Transverse colon (tissue), 4 donors: ENCODE results near the gene PGAP2. TPM values are rescaled to one million over a fixed set of nuclear protein-coding genes. Genes with fewer than 3 reads are reported as not detected.

Experiments
- DNase-seq: peaks from one replicate; pipeline ENCODE4 v3.0.0-alpha.2; 2019
- H3K27ac ChIP-seq, 4 donors: fragments of 200-600 bp; sonication (generic); 2 replicates each; pipeline ENCODE4 v1.5.1; 2016 to 2018; ENCODE audit warnings: inconsistent platforms in 4 of 4
- H3K27me3 ChIP-seq: fragments of 200-600 bp; sonication (generic); 2 replicates; pipeline ENCODE4 v1.5.1; 2017; ENCODE audit warnings: inconsistent platforms
- H3K36me3 ChIP-seq, 4 donors: fragments of 200-600 bp; sonication (generic); 2 replicates each; pipeline ENCODE4 v1.5.1; 2017 to 2019; ENCODE audit warnings: inconsistent platforms in 4 of 4
- H3K4me1 ChIP-seq, 4 donors: fragments of 200-600 bp; sonication (generic); 2 replicates each; pipeline ENCODE4 v1.5.1; 2017 to 2020; ENCODE audit warnings: inconsistent platforms in 4 of 4
- H3K4me3 ChIP-seq, 4 donors: fragments of 200-600 bp; sonication (generic); 1 replicate in 1 of 4; 2 replicates in 3 of 4; pipeline versions ENCODE4 v1.5.1 to v1.6.1; 2017 to 2019; ENCODE audit warnings: inconsistent platforms in 4 of 4
- H3K9me3 ChIP-seq, 2 donors: fragments of 200-600 bp; sonication (generic); 2 replicates each; pipeline ENCODE4 v1.5.1; 2017 to 2019; ENCODE audit warnings: inconsistent platforms in 2 of 2
- EP300 ChIP-seq: sonication (generic); formaldehyde crosslinking; IDR thresholded peaks from one replicate; pipeline ENCODE4 v1.6.1; 2017; ENCODE audit warnings: antibody characterized with exemption, low read depth
- POLR2A ChIP-seq: fragments of 450-650 bp; IDR thresholded peaks from one replicate; pipeline ENCODE4 v1.6.1; 2016; ENCODE audit warnings: antibody characterized with exemption, mild to moderate bottlenecking, moderate library complexity
- POLR2AphosphoS5 ChIP-seq, 3 donors: sonication (generic); formaldehyde crosslinking; IDR thresholded peaks; one replicate each; pipeline ENCODE4 v1.6.1; 2016; ENCODE audit warnings: antibody characterized with exemption in 3 of 3
- WGBS, 2 donors: methylation state at CpG; one replicate each; pipeline ENCODE4 v1.1.5; 2018; ENCODE audit warnings: low coverage in 1 of 2; 5-methylcytosine and 5-hydroxymethylcytosine counted together
- in situ Hi-C, 4 donors: fragments of 200-750 bp; cut with MboI; loops; one replicate each; pipeline versions ENCODE4 v1.15.0 to v1.15.1; 2017; ENCODE audit warnings: low sequenced_read_pairs in 3 of 4, low pct_ligation_motif_present in 1 of 4, low pct_unique_long_range_greater_than_20kb in 1 of 4
- intact Hi-C: fragments of 100-400 bp; cut with DNase I; formaldehyde crosslinking; loops from one replicate; pipeline ENCODE4 v1.15.1; 2023; ENCODE audit warnings: low total_unique reads
- small RNA-seq, 4 donors: library from RNA; depleted of rRNA; stranded (forward); fragments of <200 nt; gene quantifications; one replicate each; pipeline ENCODE3, GENCODE V24; 2016
- total RNA-seq, 4 donors: library from RNA; depleted of rRNA; stranded (reverse); fragments of >200 nt; gene quantifications; one replicate each; pipeline ENCODE4 v1.1.0, GENCODE V29; 2016
- TF ChIP-seq, protein P1 (sequence below), 5 experiments: fragments of 200-600 bp in 3 of 5; fragments of 450-650 bp in 2 of 5; sonication (generic) in 3 of 5; IDR thresholded peaks; 1 replicate in 2 of 5; 2 replicates in 3 of 5; pipeline ENCODE4 v1.5.1; 2016 to 2017; ENCODE audit warnings: antibody characterized with exemption in 5 of 5, inconsistent platforms in 3 of 5, mild to moderate bottlenecking in 2 of 5, moderate library complexity in 1 of 5

The PGAP2 gene
- total RNA-seq, 4 donors from 2014 or later, result 8.2 to 41.1 (median 37.9) TPM

- in situ Hi-C loops, result loop anchor here in 1 of 4 donors (25.0 kb wide), 1 partner anchor 88 kb away; no protein-coding TSS in a partner anchor
- Histone ChIP-seq H3K9me3 (no peaks in the 10 kb centered on the region), H3K36me3 (no peaks in the 10 kb centered on the region), H3K27me3 (no peaks in the 10 kb centered on the region), H3K27ac (no peak overlapping the region), H3K4me3 (no peak overlapping the region), H3K4me1 (peaks cover 9 to 31% (median 17%) of the 10 kb centered on the region in 4 donors)
- intact Hi-C loops, result no loop called here
- WGBS, 2 donors, result 92 to 100% methylated on average over 1 to 2 of the region's 2 CpGs
- TF ChIP-seq POLR2AphosphoS5 (IDR thresholded peaks at IDR 0.05) (no peak), POLR2A (no peak), EP300 (no peak)
- TF ChIP-seq, protein P1, sequence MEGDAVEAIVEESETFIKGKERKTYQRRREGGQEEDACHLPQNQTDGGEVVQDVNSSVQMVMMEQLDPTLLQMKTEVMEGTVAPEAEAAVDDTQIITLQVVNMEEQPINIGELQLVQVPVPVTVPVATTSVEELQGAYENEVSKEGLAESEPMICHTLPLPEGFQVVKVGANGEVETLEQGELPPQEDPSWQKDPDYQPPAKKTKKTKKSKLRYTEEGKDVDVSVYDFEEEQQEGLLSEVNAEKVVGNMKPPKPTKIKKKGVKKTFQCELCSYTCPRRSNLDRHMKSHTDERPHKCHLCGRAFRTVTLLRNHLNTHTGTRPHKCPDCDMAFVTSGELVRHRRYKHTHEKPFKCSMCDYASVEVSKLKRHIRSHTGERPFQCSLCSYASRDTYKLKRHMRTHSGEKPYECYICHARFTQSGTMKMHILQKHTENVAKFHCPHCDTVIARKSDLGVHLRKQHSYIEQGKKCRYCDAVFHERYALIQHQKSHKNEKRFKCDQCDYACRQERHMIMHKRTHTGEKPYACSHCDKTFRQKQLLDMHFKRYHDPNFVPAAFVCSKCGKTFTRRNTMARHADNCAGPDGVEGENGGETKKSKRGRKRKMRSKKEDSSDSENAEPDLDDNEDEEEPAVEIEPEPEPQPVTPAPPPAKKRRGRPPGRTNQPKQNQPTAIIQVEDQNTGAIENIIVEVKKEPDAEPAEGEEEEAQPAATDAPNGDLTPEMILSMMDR (IDR thresholded peaks at IDR 0.05), result no peak
- DNase-seq, result no peak
Observed at GRCh38 chr11:3873712-3874349, 65.5 kb downstream of the PGAP2 start.

Small RNA genes within 50 kb of the gene (small RNA-seq; reads per million reads assigned to genes)
- 0 to 0.55 (median 0) reads per million in 4 donors for gene RNU7-50P

Other genes with a start within 250 kb of the PGAP2 start
- under 1 TPM in 1 of 4 donors, not detected in 3; 0.64 TPM for gene ART5, start 166.6 kb upstream of the PGAP2 start, total RNA-seq
- gene ART1, start 163.4 kb upstream of the PGAP2 start, total RNA-seq, result 1 to 10 TPM in 2 of 4 donors, not detected in 2; 3.3 to 3.7 TPM
- 1 to 10 TPM in 3 of 4 donors, not detected in 1; 1.2 to 5.2 (median 1.3) TPM for gene CHRNA10, start 137.2 kb upstream of the PGAP2 start, total RNA-seq
- 100 to 1,000 TPM in 1 of 4 donors, 10 to 100 TPM in 3; 37.0 to 103 (median 72.4) TPM for gene NUP98, start 11.0 kb upstream of the PGAP2 start, total RNA-seq
- gene RHOG, start 32.4 kb downstream of the PGAP2 start, total RNA-seq, result 100 to 1,000 TPM in 1 of 4 donors, 10 to 100 TPM in 3; 21.7 to 146 (median 80.6) TPM
- 10 to 100 TPM; 41.2 to 79.3 (median 48.0) TPM for gene STIM1, start 47.1 kb downstream of the PGAP2 start, total RNA-seq